GM21619 (cell line): Measurements from ENCODE around the gene PGGT1B.

Experiments used
- ATAC-seq: cut with Tn5 transposase; IDR thresholded peaks from one replicate; pipeline ENCODE4 v1.9.1; 2021; ENCODE audit not compliant: unreplicated experiment

Gene PGGT1B

DNA sequence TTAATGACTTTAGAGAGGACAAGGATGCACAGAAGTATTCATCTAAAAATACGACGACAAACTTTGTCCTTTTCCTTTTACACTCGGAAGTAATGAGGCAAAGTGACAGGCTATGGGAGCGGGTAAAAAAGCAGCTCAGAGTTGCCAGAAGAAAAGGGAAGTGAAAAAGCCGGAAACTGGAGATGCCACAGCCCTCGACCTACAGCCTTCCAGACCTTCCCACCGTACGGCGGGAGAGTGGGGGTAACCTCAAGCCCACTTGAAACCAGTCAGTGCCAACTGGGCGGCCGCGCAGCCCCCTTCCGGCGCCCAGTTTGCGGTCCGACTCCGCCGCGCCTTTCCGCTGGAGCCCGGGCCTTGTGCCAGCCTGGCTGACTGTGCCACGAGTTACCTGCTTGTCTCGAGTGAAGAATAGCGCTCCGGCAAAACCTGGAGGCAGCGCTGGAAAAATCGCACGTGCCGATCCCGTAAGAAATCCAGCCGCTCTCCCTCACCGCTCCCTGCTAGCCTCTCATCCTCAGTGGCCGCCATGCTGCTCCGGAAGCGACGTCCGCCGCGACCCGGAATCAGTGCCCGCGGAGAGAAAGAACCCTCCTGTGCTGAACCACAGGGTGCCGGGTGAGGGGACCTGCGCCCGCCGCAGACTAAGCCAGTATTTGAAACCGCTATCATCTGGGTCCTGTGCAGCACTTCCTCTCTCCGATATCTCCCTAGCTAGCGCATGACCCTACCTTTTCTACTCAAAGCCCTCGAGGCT is at the start of gene PGGT1B:
PGGT1B (minus strand) TSS at position 557 of the 757 bp plus-strand sequence; CDS start at position 531, 26 bp downstream.
- ATAC-seq: peak; percentile 89

DNA sequence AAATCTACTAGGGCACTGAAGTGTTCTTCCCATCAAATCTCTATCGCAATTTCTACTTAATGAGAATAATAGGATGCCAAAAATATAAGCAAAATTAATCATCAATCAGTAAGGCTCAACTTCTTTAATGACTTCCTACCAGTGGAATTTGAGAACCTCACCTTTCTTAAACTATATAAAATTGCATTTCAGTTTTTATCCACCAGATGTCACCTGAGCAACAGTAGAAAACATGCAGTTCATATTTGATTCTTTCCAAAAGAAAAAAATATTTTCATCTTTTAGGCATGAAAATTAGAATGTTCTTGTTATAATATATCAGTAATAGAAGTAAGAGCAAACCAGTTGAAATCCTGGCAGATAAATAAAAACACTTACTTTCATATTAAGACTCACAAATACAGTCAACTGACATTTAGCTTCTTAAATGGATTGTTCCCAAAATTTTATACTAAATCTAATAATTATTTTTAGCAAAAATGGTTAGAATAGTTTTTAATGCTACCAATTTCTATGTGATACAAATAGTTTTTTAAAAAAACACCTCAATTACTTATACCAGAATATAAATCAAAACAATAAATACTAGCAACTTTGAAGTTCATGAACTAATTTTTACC is 47.2 kb upstream of the PGGT1B start:
- peak; percentile 54 for ATAC-seq

GRCh38 chr5:115308815-115309214 is 46.1 kb upstream of the PGGT1B start:
- no peak for ATAC-seq

- no peak for ATAC-seq
These were observed 43.4 kb upstream of the PGGT1B start for GRCh38 chr5:115306011-115306536.

- no peak for ATAC-seq
These were observed 41.8 kb upstream of the PGGT1B start for GRCh38 chr5:115304496-115304895.

DNA sequence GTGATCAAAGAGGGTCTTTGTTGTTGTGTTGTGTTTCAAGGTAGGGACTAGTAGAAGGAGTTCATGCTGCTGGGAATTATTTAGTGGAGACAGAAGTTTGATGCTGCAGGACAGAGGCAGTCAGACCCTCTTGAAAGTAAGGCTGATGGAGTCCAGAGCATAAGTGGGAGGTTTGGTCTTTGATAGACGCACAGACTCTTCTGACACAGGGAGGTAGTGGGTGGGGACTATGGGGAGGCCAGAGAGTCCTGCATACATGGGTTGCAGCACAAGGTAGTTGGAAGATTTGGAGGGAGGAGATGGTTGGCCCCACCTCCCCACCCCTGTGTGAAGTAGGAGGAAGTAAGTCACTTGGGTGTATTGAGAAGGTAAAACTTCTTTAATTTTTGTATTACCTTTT is 36.1 kb upstream of the PGGT1B start:
- ATAC-seq: no peak

DNA sequence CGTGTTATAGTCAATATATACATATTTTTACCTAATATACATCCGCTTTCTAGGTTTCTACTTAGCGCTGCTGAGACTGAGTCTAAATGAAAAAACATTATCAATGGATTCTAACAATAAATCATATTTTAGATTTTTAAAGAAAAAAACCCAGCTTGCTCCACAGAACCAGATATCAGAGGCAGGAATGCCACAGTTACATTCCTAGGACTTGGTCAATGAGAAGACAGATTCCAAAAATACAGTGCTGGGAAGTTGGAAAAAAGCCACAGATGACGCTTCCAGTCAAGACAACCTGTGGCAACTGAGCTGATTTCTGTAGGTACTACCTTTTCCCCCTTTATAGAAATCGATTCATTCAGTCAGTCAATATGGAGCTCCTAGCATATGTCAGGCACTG is 34.4 kb upstream of the PGGT1B start:
- no peak for ATAC-seq

GRCh38 chr5:115296124-115297022 is 33.7 kb upstream of the PGGT1B start, which contains the start of gene CCDC112:
TSS of gene CCDC112 (minus strand) at chr5:115296654. CDS start at chr5:115296543, 111 bp downstream.
- peak; percentile 80 for ATAC-seq

DNA sequence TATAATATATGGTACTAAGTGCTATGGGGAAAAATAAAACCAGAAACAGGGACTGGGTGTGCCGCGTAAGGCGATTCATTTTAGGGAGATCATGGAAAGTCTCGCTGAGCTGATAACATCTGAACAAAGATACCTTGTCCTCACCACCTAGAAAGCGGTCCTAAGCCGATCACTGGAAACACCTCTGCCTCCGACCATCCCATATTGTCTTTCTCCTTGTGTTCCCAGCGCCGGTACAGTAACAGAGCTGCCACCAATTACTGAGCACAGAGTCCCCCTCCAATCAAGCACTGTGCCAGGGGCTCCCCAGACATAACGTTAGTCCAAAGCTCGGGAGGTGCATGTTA is 33.1 kb upstream of the PGGT1B start:
- no peak for ATAC-seq

DNA sequence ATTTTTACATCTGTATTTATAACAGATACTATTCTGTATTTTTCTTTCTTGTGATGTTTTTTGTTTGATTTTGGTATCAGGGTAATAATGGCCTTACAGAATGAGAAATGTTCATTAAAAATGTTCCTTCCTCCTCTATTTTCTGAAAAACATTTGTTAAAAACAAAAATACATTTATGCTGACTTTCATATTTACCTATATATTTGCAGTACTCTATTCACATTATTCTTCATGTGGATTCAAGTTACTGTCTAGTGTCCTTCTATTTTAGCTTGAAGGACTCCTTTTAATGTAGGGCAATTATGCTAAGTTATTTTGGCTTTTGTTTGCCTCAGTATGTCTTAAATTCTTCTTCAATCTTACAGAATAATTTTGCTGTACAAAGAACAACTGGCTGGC is 28.7 kb upstream of the PGGT1B start:
- ATAC-seq: no peak

GRCh38 chr5:115289104-115289503 is 26.4 kb upstream of the PGGT1B start:
- no peak for ATAC-seq

- no peak for ATAC-seq
These were observed 21.3 kb upstream of the PGGT1B start for GRCh38 chr5:115284021-115284420.

GRCh38 chr5:115282131-115282530 is 19.5 kb upstream of the PGGT1B start:
- ATAC-seq: no peak

GRCh38 chr5:115274584-115274983 is 11.9 kb upstream of the PGGT1B start:
- no peak for ATAC-seq

- ATAC-seq: no peak
These were observed 9.8 kb upstream of the PGGT1B start for GRCh38 chr5:115272297-115272958.

DNA sequence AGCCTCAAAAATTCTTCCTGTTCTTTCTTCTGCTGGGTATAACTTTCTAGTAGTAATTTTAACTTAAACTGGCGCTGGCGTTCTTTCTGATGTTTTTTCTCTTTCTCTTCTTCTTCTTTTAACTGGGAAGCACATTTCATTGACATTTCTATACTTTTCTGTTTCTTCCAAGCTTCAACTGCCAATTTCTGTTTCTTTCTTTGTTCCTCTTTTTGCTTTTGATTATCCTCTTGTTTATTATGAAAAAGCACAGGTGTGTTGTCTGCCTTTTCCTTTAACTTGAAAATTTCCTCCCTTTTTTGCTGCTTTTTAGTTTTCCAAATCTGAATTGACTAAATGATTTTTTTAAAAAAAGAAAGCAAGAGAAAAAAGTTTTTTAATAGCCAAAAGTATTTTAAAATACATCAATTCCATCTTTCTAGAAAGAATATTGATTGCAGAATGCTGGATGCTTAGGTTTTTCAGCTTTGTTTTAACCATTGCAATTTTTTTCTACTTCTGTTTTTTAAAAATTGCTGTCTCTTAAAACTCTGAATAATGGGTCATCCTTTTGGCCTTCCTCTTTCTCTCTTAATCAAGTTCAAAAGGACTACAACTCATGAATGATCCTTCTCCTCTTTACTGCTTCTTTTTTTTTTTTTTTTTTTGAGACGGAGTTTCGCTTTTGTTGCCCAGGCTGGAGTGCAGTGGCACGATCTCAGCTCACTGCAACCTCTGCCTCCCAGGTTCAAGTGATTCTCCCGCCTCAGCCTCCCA is 8.8 kb upstream of the PGGT1B start:
- peak; percentile 53 for ATAC-seq

- no peak for ATAC-seq
These were observed 4.9 kb upstream of the PGGT1B start for GRCh38 chr5:115267617-115268016.

- no peak for ATAC-seq
These were observed 2.5 kb upstream of the PGGT1B start for GRCh38 chr5:115265220-115265619.

GRCh38 chr5:115264786-115265185 is 2.1 kb upstream of the PGGT1B start:
- no peak for ATAC-seq

DNA sequence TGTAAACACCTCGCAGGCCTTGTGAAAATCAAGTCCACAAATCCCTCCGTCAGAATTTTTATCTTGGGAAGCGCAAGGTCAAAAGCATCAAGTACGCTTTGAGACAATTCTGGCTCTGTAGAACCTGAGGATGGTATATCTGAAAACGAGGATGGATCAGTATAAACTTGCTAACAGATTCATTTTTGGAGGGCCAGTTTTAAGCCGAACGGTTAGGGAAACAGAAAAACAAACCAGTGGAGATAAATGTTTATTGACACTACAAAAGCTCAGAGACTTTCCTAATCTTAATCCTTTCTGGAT is 352 bp upstream of the PGGT1B start:
- no peak for ATAC-seq
